Skeletal muscle cell (primary cell): ENCODE data around the gene DEFB131A.
"Not testable (repeated sequence)": the region's sequence is repeated elsewhere in the genome, so short reads cannot be mapped to it uniquely, and the experiment has no call there.

Experiments used
- DNase-seq: peaks from one replicate; pipeline ENCODE4 v3.0.0-alpha.2; 2010; ENCODE audit warnings: low read depth
- H3K4me3 ChIP-seq: 2 replicates; pipeline ENCODE4 v1.5.1; 2011; ENCODE audit warnings: low read depth, mild to moderate bottlenecking, control low read depth, low read length, moderate library complexity

DEFB131A gene

GRCh38 chr4:9444114-9444513, at the start of gene DEFB131A:
Gene DEFB131A, plus strand, starts transcription at chr4:9444414. Its CDS starts 120 bp downstream, at chr4:9444534.
- not testable (repeated sequence) for DNase-seq, H3K4me3 ChIP-seq

- not testable (repeated sequence) for H3K4me3 ChIP-seq, DNase-seq
Observed at GRCh38 chr4:9405774-9406173, 38.4 kb upstream of the DEFB131A start.

- H3K4me3 ChIP-seq, DNase-seq: not testable (repeated sequence)
Observed at GRCh38 chr4:9406491-9406890, 37.7 kb upstream of the DEFB131A start.

- no peak overlapping the region for H3K4me3 ChIP-seq
- no peak for DNase-seq
Observed at GRCh38 chr4:9409793-9410192, 34.4 kb upstream of the DEFB131A start.

- not testable (repeated sequence) for H3K4me3 ChIP-seq, DNase-seq
Observed at GRCh38 chr4:9421884-9422455, 22.2 kb upstream of the DEFB131A start.

- DNase-seq = not testable (repeated sequence)
Observed at GRCh38 chr4:9425916-9426315, 18.3 kb upstream of the DEFB131A start.

GRCh38 chr4:9430061-9430460, 14.2 kb upstream of the DEFB131A start:
- not testable (repeated sequence) for DNase-seq, H3K4me3 ChIP-seq

More at GRCh38 chr4:9425916-9426315, 18.3 kb upstream of the DEFB131A start:
- not testable (repeated sequence) for H3K4me3 ChIP-seq

- H3K4me3 ChIP-seq, DNase-seq: not testable (repeated sequence)
Observed at GRCh38 chr4:9433320-9433719, 10.9 kb upstream of the DEFB131A start.

- DNase-seq, H3K4me3 ChIP-seq: not testable (repeated sequence)
Observed at GRCh38 chr4:9436728-9437127, 7.5 kb upstream of the DEFB131A start.

GRCh38 chr4:9442355-9442754, 1.9 kb upstream of the DEFB131A start:
- DNase-seq = not testable (repeated sequence)

GRCh38 chr4:9444681-9445080, 467 bp downstream of the DEFB131A start:
- H3K4me3 ChIP-seq, DNase-seq: not testable (repeated sequence)

More at GRCh38 chr4:9442355-9442754, 1.9 kb upstream of the DEFB131A start:
- H3K4me3 ChIP-seq = not testable (repeated sequence)

GRCh38 chr4:9452251-9452650, 8.0 kb downstream of the DEFB131A start:
- DNase-seq = not testable (repeated sequence)

GRCh38 chr4:9454284-9454683, 10.1 kb downstream of the DEFB131A start:
- DNase-seq, H3K4me3 ChIP-seq: not testable (repeated sequence)

More at GRCh38 chr4:9452251-9452650, 8.0 kb downstream of the DEFB131A start:
- H3K4me3 ChIP-seq = not testable (repeated sequence)

- not testable (repeated sequence) for DNase-seq, H3K4me3 ChIP-seq
Observed at GRCh38 chr4:9455046-9455445, 10.8 kb downstream of the DEFB131A start.

- not testable (repeated sequence) for H3K4me3 ChIP-seq, DNase-seq
Observed at GRCh38 chr4:9479466-9479865, 35.3 kb downstream of the DEFB131A start.

- not testable (repeated sequence) for H3K4me3 ChIP-seq, DNase-seq
Observed at GRCh38 chr4:9480066-9480465, 35.9 kb downstream of the DEFB131A start.

GRCh38 chr4:9482871-9483270, 38.7 kb downstream of the DEFB131A start:
- H3K4me3 ChIP-seq, DNase-seq: not testable (repeated sequence)

GRCh38 chr4:9483682-9484081, 39.5 kb downstream of the DEFB131A start:
- H3K4me3 ChIP-seq, DNase-seq: not testable (repeated sequence)

- H3K4me3 ChIP-seq, DNase-seq: not testable (repeated sequence)
Observed at GRCh38 chr4:9486880-9487279, 42.7 kb downstream of the DEFB131A start.

- not testable (repeated sequence) for DNase-seq
Observed at GRCh38 chr4:9488796-9489195, 44.6 kb downstream of the DEFB131A start.

GRCh38 chr4:9490496-9490895, 46.3 kb downstream of the DEFB131A start:
- not testable (repeated sequence) for H3K4me3 ChIP-seq, DNase-seq

More at GRCh38 chr4:9488796-9489195, 44.6 kb downstream of the DEFB131A start:
- not testable (repeated sequence) for H3K4me3 ChIP-seq
